A549 (cell line): ENCODE results near the gene TOMM40L. TPM values are rescaled to one million over a fixed set of nuclear protein-coding genes. Genes with fewer than 3 reads are reported as not detected.

Source experiments
- ATAC-seq, 2 experiments: fragments of 200-7000 bp in 1 of 2; fragments of >200 bp in 1 of 2; cut with Nextera tagmentation in 1 of 2; cut with Tn5 transposase in 1 of 2; 3 replicates each; pipeline versions ENCODE4 v1.8.0 to v1.9.1; 2018 to 2020; ENCODE audit warnings: mild to moderate bottlenecking in 1 of 2, moderate library complexity in 1 of 2
- CTCF ChIA-PET: fragments of 300-600 bp; sonication (Branson Sonifier 250); formaldehyde crosslinking; extraction: SDS; loops from one replicate; lab custom pipeline; 2021; ENCODE audit warnings: antibody characterized with exemption, inconsistent platforms; lab: Yijun Ruan, JAX
- POLR2A ChIA-PET: fragments of 350-600 bp; formaldehyde crosslinking; extraction: SDS; loops from one replicate; lab custom pipeline; 2021; ENCODE audit warnings: antibody characterized with exemption, inconsistent platforms; lab: Yijun Ruan, JAX
- DNase-seq, 2 experiments: peaks; one replicate each; pipeline versions ENCODE4 v3.0.0 to v3.0.0-alpha.2; 2011 to 2016; ENCODE audit warnings: low read depth in 1 of 2, low spot score in 1 of 2
- FAIRE-seq: peaks from 2 replicates; lab custom pipeline; 2011; peaks lifted over from hg19 to GRCh38; lab: Jason Lieb, UNC
- H3K27ac ChIP-seq, 2 experiments: fragments of >200 bp; sonication (Bioruptor Twin); formaldehyde crosslinking; 3 replicates each; pipeline ENCODE4 v1.5.1; 2016 to 2017
- H3K4me1 ChIP-seq: fragments of >200 bp; sonication (Bioruptor Twin); formaldehyde crosslinking; 3 replicates; pipeline ENCODE4 v1.6.1; 2016
- H3K4me2 ChIP-seq: fragments of >200 bp; sonication (Bioruptor Twin); formaldehyde crosslinking; 3 replicates; pipeline ENCODE4 v1.6.1; 2016
- H3K4me3 ChIP-seq: fragments of >200 bp; sonication (Bioruptor Twin); formaldehyde crosslinking; 3 replicates; pipeline ENCODE4 v1.5.1; 2016
- H3K9me3 ChIP-seq: fragments of >200 bp; sonication (Bioruptor Twin); formaldehyde crosslinking; 3 replicates; pipeline ENCODE4 v1.6.1; 2016
- ATOH8 ChIP-seq: fragments of 250-450 bp; sonication (Bioruptor Pico); IDR thresholded peaks from 2 replicates; pipeline ENCODE4 v1.5.0; 2020; ENCODE audit warnings: low read depth, mild to moderate bottlenecking, moderate library complexity
- EHF ChIP-seq: fragments of 250-450 bp; sonication (Bioruptor Pico); IDR thresholded peaks from 2 replicates; pipeline ENCODE4 v1.5.0; 2020; ENCODE audit warnings: mild to moderate bottlenecking
- EP300 ChIP-seq, 2 experiments: fragments of >200 bp; sonication (Bioruptor Twin); formaldehyde crosslinking; IDR thresholded peaks; 2 replicates in 1 of 2; 3 replicates in 1 of 2; pipeline ENCODE4 v1.6.1; 2016 to 2017
- ESRRA ChIP-seq: fragments of 150-350 bp; IDR thresholded peaks from 2 replicates; pipeline ENCODE4 v1.6.1; 2014; ENCODE audit warnings: mild to moderate bottlenecking, low read length, borderline replicate concordance
- FOSL2 ChIP-seq, 2 experiments: fragments of 450-650 bp in 1 of 2; fragments of >200 bp in 1 of 2; sonication (Bioruptor Twin) in 1 of 2; formaldehyde crosslinking; IDR thresholded peaks; 2 replicates each; pipeline versions ENCODE4 v1.5.0 to v1.6.1; 2016 to 2020; ENCODE audit warnings: mild to moderate bottlenecking in 1 of 2, moderate library complexity in 1 of 2
- HOXA7 ChIP-seq: fragments of 250-450 bp; sonication (Bioruptor Pico); IDR thresholded peaks from 2 replicates; pipeline ENCODE4 v1.5.0; 2020; ENCODE audit warnings: mild to moderate bottlenecking, moderate library complexity
- HOXB13 ChIP-seq: fragments of 250-450 bp; sonication (Bioruptor Pico); IDR thresholded peaks from 2 replicates; pipeline ENCODE4 v1.5.0; 2020; ENCODE audit warnings: low read depth, mild to moderate bottlenecking, moderate library complexity
- HOXB5 ChIP-seq: fragments of 250-450 bp; sonication (Bioruptor Pico); IDR thresholded peaks from 2 replicates; pipeline ENCODE4 v1.5.0; 2020; ENCODE audit warnings: mild to moderate bottlenecking, moderate library complexity
- JUNB ChIP-seq: fragments of >200 bp; sonication (Bioruptor Twin); formaldehyde crosslinking; IDR thresholded peaks from 2 replicates; pipeline ENCODE4 v1.6.1; 2016
- KDM5A ChIP-seq: fragments of 200-600 bp; sonication (generic); IDR thresholded peaks from 2 replicates; pipeline ENCODE4 v1.6.1; 2016; ENCODE audit warnings: antibody characterized with exemption, mild to moderate bottlenecking
- MAX ChIP-seq: IDR thresholded peaks from 2 replicates; pipeline ENCODE4 v1.6.1; 2012
- MYC ChIP-seq: IDR thresholded peaks from 2 replicates; pipeline ENCODE4 v1.6.1; 2012; ENCODE audit warnings: mild to moderate bottlenecking, inconsistent platforms, low read length, improper control_type of control experiment, borderline replicate concordance
- PBX3 ChIP-seq: IDR thresholded peaks from 2 replicates; pipeline ENCODE4 v1.6.1; 2012
- POLR2A ChIP-seq: IDR thresholded peaks from 2 replicates; pipeline ENCODE4 v1.6.1; 2012; ENCODE audit warnings: mild to moderate bottlenecking, low read length
- POLR2AphosphoS2 ChIP-seq: conservative IDR thresholded peaks from 2 replicates; pipeline ENCODE4 v1.6.1; 2012; ENCODE audit warnings: low read length, improper control_type of control experiment, inconsistent platforms
- RCOR1 ChIP-seq: fragments of 150-350 bp; IDR thresholded peaks from 2 replicates; pipeline ENCODE4 v1.6.1; 2014; ENCODE audit warnings: antibody characterized with exemption, low read length, low read depth
- REST ChIP-seq: fragments of 200-600 bp; sonication (generic); IDR thresholded peaks from 2 replicates; pipeline ENCODE4 v1.6.1; 2016; ENCODE audit warnings: antibody characterized with exemption, mild to moderate bottlenecking, moderate library complexity
- RNF2 ChIP-seq: fragments of 200-600 bp; sonication (generic); IDR thresholded peaks from 2 replicates; pipeline ENCODE4 v1.6.1; 2016; ENCODE audit warnings: low read depth, mild to moderate bottlenecking, antibody characterized with exemption, moderate library complexity, borderline replicate concordance
- SMC3 ChIP-seq: fragments of >200 bp; sonication (Bioruptor Twin); formaldehyde crosslinking; IDR thresholded peaks from 3 replicates; pipeline ENCODE4 v1.6.1; 2018; ENCODE audit warnings: inconsistent platforms
- SREBF2 ChIP-seq: fragments of 450-650 bp; IDR thresholded peaks from 2 replicates; pipeline ENCODE4 v1.6.1; 2014; ENCODE audit warnings: mild to moderate bottlenecking, moderate library complexity
- TP53 ChIP-seq: fragments of 250-450 bp; sonication (Bioruptor Pico); IDR thresholded peaks from 2 replicates; pipeline ENCODE4 v1.5.0; 2021; ENCODE audit warnings: mild to moderate bottlenecking, moderate library complexity
- ZC3H11A ChIP-seq: fragments of 450-650 bp; IDR thresholded peaks from 2 replicates; pipeline ENCODE4 v1.6.1; 2014; ENCODE audit warnings: antibody characterized with exemption, mild to moderate bottlenecking
- ZSCAN20 ChIP-seq: fragments of 250-450 bp; sonication (Bioruptor Pico); IDR thresholded peaks from 2 replicates; pipeline ENCODE4 v1.8.0; 2022; ENCODE audit warnings: mild to moderate bottlenecking, moderate library complexity
- whole genome bisulfite sequencing: methylation state at CpG from one replicate; pipeline ENCODE4 v1.1.6; 2017; ENCODE audit errors: missing lambda C conversion rate; 5-methylcytosine and 5-hydroxymethylcytosine counted together
- polyA plus RNA-seq, 4 experiments: library from polyadenylated mRNA; depleted of rRNA in 3 of 4; stranded (reverse); fragments of >200 nt; fragmentation: RNase III in 1 of 4; extraction: RNeasy Plus Mini Kit Qiagen cat#74134 plus additional on column Dnase treatment in 1 of 4; gene quantifications; 2 replicates in 3 of 4; 3 replicates in 1 of 4; pipeline ENCODE4 v1.2.3, GENCODE V29; 2011 to 2017
- TF ChIP-seq, protein P1 (sequence below): fragments of >200 bp; sonication (Bioruptor Twin); formaldehyde crosslinking; IDR thresholded peaks from 3 replicates; pipeline ENCODE4 v1.5.1; 2016

TOMM40L gene
- polyA plus RNA-seq, 2 of the 4 experiments (the other 2 are of a cell fraction), result 6.3 to 10.2 TPM

DNA sequence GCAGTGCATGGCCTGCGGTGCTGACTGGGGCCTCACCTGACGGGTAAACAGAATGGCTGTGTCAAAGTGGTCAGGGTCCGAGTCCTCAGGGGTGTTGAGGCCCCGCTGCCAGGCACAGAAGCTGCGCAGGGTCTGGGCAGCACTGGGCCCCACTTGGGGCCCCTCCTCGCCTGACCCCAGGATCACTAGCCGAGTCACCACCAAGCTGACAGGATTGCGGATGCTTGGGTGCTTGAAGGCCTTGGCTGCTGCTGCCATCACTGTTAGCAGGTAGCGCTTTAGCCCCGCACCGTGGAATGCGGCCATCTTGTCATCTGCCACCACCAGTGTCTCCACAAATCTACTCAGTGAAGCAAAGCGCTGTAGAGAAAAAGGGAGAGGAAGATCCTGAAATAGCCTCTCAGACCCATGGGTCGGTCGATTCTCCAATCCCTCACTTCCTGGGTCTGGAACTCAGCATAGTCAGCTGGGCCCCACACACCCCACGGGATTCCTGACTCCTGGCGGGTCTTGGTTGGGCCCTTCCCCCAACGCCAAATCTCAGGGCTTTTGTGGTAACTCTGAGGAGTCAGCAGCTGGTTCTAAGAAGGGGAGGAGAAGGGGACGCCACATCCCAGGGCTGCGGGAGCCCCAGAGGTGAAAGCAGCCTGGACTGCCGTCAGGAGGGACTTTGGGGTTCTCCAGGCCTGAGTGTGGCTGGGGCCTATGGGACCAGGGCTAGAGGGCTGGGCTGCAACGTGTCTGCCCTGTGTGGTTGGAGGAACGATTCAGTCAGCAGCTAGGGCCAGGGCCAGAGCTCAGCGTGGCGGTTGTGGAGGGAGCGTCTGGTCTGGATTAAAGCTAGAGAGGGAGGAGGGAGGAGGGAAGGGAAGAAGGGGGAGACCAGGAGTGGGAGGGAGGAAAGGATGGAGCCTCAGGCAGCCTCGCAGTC lies 29.1 kb upstream of the TOMM40L start:
- FAIRE-seq, result no peak

DNA sequence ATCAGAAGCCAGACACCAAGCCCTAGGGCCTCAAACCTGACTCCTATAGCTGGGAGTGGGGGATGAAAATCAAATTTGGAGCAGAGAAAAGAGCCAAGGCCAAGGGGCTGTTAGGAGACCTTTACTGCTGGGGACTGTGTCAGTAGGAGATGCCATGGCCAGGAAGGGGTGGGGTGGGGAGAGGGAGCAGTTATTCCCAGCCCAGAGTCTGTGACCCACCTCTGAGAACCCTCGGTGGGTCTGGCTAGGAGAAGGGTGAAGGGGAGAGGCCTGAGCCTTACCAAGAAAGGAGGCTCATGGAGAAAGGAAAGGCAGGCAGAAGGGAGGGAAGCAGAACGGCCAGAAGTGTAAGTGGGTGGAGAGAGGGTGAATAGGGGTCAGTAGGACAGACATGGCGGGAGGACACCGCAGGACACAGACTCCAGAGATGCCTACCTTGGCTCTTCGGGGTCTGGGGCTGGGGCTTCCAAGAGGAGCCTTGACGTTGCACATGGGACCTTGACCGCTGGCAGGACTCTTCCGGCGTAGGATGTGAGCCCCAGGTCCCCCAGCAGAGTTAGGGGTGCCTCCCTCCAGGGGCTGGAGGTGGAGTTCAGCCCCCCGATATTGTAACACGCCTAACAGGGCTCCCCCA lies 28.2 kb upstream of the TOMM40L start:
- no peak for TF ChIP-seq ESRRA
- no peak for TF ChIP-seq SREBF2
- no peak for TF ChIP-seq ZSCAN20 (CRISPR knock-in tag)
- no peak for TF ChIP-seq ATOH8
- TF ChIP-seq MAX, result no peak
- no peak for TF ChIP-seq MYC
- no peak for TF ChIP-seq POLR2A
- no peak for TF ChIP-seq PBX3
- no peak for TF ChIP-seq POLR2AphosphoS2
- no peak for TF ChIP-seq HOXB5
- no peak for TF ChIP-seq KDM5A
- H3K4me3 ChIP-seq, result no peak overlapping the region
- ChIA-PET POLR2A (no interaction called here), CTCF (interaction anchor here (1.0 to 18.8 kb wide), 5 partner anchors 9 to 186 kb away, joined by 4 to 200 read pairs (median 7); partner anchors contain the start of genes PPOX and TOMM40L)
- H3K27ac ChIP-seq, result no peak overlapping the region
- H3K9me3 ChIP-seq, result no peaks in the 10 kb centered on the region
- FAIRE-seq (no peak), DNase-seq (no peak), ATAC-seq (no peak)
- H3K4me2 ChIP-seq, result no peak overlapping the region
- 82% methylated on average over 11 of the region's 11 CpGs for WGBS
- peaks cover 21% of the 10 kb centered on the region for H3K4me1 ChIP-seq

More for the DNA sequence above, 29.1 kb upstream of the TOMM40L start:
- 84% methylated on average over 27 of the region's 27 CpGs for WGBS
- Histone ChIP-seq H3K4me3 (no peak overlapping the region), H3K4me2 (no peak overlapping the region)
- no peak for DNase-seq
- TF ChIP-seq REST (no peak), HOXB13 (no peak), EP300 (IDR thresholded peaks at IDR 0.05) (no peak), TP53 (CRISPR knock-in tag) (no peak), FOSL2 (IDR thresholded peaks at IDR 0.05) (no peak), FOSL2 (CRISPR knock-in tag; IDR thresholded peaks at IDR 0.05) (no peak), ZSCAN20 (CRISPR knock-in tag) (no peak), HOXA7 (no peak), RCOR1 (no peak), JUNB (no peak), ZC3H11A (no peak), RNF2 (no peak), ATOH8 (no peak), EHF (CRISPR knock-in tag) (no peak), SMC3 (no peak)
- TF ChIP-seq, protein P1, sequence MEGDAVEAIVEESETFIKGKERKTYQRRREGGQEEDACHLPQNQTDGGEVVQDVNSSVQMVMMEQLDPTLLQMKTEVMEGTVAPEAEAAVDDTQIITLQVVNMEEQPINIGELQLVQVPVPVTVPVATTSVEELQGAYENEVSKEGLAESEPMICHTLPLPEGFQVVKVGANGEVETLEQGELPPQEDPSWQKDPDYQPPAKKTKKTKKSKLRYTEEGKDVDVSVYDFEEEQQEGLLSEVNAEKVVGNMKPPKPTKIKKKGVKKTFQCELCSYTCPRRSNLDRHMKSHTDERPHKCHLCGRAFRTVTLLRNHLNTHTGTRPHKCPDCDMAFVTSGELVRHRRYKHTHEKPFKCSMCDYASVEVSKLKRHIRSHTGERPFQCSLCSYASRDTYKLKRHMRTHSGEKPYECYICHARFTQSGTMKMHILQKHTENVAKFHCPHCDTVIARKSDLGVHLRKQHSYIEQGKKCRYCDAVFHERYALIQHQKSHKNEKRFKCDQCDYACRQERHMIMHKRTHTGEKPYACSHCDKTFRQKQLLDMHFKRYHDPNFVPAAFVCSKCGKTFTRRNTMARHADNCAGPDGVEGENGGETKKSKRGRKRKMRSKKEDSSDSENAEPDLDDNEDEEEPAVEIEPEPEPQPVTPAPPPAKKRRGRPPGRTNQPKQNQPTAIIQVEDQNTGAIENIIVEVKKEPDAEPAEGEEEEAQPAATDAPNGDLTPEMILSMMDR, result no peak
- TF ChIP-seq, all 56 proteins: peak for 0
- ChIA-PET POLR2A (no interaction called here), CTCF (interaction anchor here (0.9 to 18.8 kb wide), 5 partner anchors 10 to 187 kb away, joined by 3 to 200 read pairs (median 7); partner anchors contain the start of genes PPOX and TOMM40L)
- no peak for ATAC-seq
- Histone ChIP-seq H3K9me3 (no peaks in the 10 kb centered on the region), H3K27ac (no peak overlapping the region), H3K4me1 (peaks cover 21% of the 10 kb centered on the region)
